HFF-Myc (cell line): Measurements from ENCODE around the gene ICAM3.

Source experiments
- DNase-seq: peaks from one replicate; pipeline ENCODE4 v3.0.0-alpha.2; 2011; ENCODE audit warnings: low read depth; ENCODE audit errors: extremely low read depth
- H3K4me3 ChIP-seq: replicated peaks from 2 replicates; pipeline ENCODE4 v1.5.1; 2011; ENCODE audit warnings: low read depth, mild to moderate bottlenecking, control low read depth, low read length
- TF ChIP-seq, protein P1 (sequence below): IDR thresholded peaks from 2 replicates; pipeline ENCODE4 v1.5.1; 2012; ENCODE audit warnings: mild to moderate bottlenecking, low read depth, low read length, control low read depth; ENCODE audit errors: missing control alignments

The ICAM3 gene

DNA sequence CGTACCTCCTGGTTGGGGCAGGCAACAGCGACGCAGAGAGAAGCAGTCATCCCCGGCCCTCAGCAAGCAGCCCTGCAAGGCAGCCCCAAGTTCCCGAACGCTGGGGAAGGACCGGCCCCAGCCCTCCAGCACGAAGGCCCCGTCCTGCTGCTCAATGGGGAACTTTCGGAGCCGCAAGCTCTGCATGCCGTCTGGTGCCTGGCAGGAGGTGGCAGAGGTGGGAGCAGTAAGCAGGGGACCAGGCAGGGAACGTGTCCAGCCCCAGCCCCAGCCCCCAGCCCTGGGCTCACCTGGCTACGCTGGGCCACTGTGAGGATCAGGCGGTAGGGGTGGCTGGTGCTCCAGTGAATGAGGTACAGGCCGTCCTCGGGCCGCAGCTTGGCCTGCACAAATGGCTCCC is 22.8 kb upstream of the ICAM3 start:
- TF ChIP-seq, protein P1, sequence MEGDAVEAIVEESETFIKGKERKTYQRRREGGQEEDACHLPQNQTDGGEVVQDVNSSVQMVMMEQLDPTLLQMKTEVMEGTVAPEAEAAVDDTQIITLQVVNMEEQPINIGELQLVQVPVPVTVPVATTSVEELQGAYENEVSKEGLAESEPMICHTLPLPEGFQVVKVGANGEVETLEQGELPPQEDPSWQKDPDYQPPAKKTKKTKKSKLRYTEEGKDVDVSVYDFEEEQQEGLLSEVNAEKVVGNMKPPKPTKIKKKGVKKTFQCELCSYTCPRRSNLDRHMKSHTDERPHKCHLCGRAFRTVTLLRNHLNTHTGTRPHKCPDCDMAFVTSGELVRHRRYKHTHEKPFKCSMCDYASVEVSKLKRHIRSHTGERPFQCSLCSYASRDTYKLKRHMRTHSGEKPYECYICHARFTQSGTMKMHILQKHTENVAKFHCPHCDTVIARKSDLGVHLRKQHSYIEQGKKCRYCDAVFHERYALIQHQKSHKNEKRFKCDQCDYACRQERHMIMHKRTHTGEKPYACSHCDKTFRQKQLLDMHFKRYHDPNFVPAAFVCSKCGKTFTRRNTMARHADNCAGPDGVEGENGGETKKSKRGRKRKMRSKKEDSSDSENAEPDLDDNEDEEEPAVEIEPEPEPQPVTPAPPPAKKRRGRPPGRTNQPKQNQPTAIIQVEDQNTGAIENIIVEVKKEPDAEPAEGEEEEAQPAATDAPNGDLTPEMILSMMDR = no peak
- no peak overlapping the region for H3K4me3 ChIP-seq
- no peak for DNase-seq

DNA sequence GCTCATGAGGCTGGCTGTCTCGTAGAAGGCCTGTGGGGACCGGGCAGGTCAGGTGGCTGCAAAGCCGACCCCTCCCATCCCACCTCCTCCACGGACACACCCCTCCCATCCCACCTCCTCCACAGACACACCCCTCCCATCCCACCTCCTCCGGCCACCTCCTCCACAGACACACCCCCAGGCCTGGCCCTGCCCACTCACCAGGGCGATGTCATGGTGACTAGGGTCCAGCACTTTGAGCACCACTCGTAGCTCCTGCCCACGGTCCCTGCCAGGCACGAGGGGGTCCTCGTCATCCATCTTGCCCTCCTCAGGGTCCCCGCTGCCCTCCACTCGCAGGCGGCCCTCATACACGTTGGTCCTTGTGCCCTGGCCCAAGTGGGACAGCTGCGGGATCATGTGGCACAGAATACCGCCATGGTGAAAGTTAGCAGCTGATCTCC is 22.2 kb upstream of the ICAM3 start:
- TF ChIP-seq, protein P1 = no peak
- DNase-seq = no peak
- no peak overlapping the region for H3K4me3 ChIP-seq

DNA sequence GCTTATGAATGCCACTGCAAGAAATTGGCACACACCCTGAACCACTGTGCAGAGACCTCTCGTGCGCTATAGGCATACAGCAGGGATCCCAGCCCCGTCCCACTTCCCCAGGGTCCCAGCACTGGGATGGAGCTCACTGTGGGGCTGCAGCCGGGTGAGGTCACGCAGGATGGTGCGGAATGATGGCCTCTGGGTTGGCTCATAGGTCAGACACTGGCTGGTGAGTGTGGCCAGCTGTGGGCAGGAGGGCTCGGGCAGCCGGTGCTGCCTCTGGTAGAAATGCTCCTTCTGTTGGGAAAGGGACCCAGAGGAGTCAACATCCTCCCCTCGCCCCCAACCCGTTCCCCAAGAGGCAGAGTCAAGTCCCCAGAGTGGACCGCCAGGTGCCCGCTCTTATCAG is 17.0 kb upstream of the ICAM3 start:
- no peak for DNase-seq
- TF ChIP-seq, protein P1 = no peak
- no peak overlapping the region for H3K4me3 ChIP-seq

DNA sequence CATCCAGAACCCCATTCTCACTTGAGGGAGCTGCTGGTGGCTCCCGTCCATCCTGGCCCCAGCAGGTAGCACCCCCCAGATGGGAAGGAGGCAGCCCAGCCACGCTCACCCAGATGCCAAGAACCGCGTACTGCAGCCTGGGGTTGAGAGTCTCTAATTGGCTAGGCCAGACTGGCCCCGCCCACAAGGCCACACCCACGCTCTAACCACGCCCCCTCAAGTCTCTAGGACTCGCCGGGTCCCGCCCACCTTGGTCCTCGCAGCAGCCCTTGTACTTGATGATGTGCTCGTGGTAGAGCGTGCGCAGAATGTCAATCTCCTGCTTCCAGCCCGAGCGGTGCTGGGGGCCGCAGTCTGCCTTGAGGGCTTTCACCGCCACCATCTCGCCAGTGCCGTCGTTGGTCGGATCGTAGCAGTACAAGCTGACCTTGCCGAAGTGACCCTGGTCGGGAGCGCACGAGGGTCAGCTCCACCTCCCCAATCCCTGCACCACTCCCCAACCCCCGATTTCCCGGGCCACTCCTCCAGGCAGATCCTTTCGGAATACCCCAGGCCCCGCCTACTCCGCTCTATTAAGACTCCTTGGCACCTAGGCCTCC is 14.5 kb upstream of the ICAM3 start:
- TF ChIP-seq, protein P1 = no peak
- no peak for DNase-seq
- H3K4me3 ChIP-seq = no peak overlapping the region

DNA sequence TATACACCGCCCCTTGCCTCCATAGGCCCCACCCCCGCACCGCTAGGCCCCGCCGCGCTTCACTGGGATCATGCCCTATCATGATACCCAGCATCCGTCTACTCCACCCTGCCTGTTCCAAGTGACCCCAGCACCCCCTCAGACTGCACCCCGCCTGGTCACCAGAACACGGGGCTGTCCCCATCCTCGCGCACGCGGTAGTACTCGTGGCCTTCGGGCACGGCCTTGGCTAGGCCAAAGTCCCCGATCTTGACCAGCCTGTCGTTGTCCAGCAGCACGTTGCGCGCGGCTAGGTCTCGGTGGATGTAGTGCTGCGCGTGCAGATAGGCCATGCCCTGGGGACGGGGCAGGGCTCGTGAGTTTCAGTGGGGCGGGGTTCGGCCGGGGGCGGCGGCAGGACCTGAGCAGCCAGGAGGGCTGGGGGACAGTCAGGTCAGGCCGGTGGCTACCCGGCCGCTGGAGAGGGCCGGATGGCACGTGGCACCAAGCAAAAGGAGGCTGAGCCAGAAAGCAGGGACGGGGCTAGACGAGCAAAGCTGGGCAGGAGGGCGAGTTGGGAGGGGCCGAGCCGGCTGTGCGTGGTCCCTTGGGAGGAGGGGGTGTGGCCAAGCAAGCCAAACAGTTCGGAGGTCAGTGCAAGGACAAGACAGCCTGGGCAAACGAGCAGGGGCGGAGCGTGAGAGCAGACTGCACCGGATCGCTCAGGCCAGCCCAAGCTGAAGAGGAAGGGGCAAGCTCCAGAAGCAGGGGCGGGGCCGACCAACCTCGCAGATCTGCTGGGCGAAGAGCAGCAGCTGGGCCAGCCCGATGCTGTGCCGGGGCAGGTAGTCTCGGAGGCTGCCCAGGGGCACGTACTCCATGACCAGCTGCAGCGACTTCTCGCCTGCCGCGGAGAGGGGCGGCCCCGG is 13.6 kb upstream of the ICAM3 start:
- no peak for DNase-seq
- H3K4me3 ChIP-seq = no peak overlapping the region
- TF ChIP-seq, protein P1 = no peak

DNA sequence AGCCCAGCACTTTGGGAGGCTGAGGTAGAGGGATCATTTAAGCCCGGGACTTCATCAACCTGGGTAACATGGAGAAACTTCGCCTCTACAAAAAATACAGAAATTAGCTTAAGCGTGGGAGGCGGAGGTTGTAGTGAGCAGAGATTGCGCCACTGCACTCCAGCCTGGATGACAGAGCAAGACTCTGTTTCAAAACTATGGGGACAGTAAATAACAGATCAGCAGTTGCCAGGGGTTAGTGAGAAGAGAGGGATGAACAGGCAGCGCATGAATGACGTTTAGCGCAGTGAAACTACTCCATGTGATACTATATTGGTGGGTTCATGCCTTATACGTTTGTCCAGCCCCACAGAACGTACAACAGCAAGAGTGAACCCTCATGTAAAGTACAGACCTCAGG is 7.1 kb upstream of the ICAM3 start:
- no peak for DNase-seq
- TF ChIP-seq, protein P1 = no peak
- H3K4me3 ChIP-seq = no peak overlapping the region
